Progenitor cell of endocrine pancreas (in vitro differentiated cells): ENCODE results near the gene MRPS12. TPM values are rescaled to one million over a fixed set of nuclear protein-coding genes. Genes with fewer than 3 reads are reported as not detected.

ENCODE experiments used
- DNase-seq: peaks from one replicate; pipeline ENCODE4 v3.0.0; 2021; ENCODE audit warnings: low spot score; ENCODE audit not compliant: unreplicated experiment
- H3K27ac Mint-ChIP-seq: 2 replicates; pipeline ENCODE4 v1.8.0; 2021; ENCODE audit warnings: mild to moderate bottlenecking, moderate library complexity, mixed read lengths
- H3K27me3 Mint-ChIP-seq: 2 replicates; pipeline ENCODE4 v1.8.0; 2021; ENCODE audit warnings: mixed read lengths
- H3K36me3 Mint-ChIP-seq: 2 replicates; pipeline ENCODE4 v1.8.0; 2022; ENCODE audit warnings: mixed read lengths; ENCODE audit not compliant: insufficient read depth
- H3K4me1 Mint-ChIP-seq: 2 replicates; pipeline ENCODE4 v1.8.0; 2021; ENCODE audit warnings: low read depth, mixed read lengths
- H3K4me3 Mint-ChIP-seq: 2 replicates; pipeline ENCODE4 v1.8.0; 2021; ENCODE audit warnings: low read depth, mild to moderate bottlenecking, moderate library complexity, mixed read lengths
- H3K9me3 Mint-ChIP-seq: 2 replicates; pipeline ENCODE4 v1.8.0; 2021; ENCODE audit warnings: low read depth, mixed read lengths
- total RNA-seq: library from RNA; stranded (reverse); gene quantifications from 2 replicates; pipeline ENCODE4 v1.2.1, GENCODE V29; 2021
- TF ChIP-seq, protein P1 (sequence below): fragments of 200-600 bp; sonication (generic); IDR thresholded peaks from one replicate; pipeline ENCODE4 v1.5.0; 2021; ENCODE audit warnings: antibody characterized with exemption, mild to moderate bottlenecking; ENCODE audit not compliant: unreplicated experiment

MRPS12 gene
- total RNA-seq, 1 donor from 2014 or later: 26.7 TPM

DNA sequence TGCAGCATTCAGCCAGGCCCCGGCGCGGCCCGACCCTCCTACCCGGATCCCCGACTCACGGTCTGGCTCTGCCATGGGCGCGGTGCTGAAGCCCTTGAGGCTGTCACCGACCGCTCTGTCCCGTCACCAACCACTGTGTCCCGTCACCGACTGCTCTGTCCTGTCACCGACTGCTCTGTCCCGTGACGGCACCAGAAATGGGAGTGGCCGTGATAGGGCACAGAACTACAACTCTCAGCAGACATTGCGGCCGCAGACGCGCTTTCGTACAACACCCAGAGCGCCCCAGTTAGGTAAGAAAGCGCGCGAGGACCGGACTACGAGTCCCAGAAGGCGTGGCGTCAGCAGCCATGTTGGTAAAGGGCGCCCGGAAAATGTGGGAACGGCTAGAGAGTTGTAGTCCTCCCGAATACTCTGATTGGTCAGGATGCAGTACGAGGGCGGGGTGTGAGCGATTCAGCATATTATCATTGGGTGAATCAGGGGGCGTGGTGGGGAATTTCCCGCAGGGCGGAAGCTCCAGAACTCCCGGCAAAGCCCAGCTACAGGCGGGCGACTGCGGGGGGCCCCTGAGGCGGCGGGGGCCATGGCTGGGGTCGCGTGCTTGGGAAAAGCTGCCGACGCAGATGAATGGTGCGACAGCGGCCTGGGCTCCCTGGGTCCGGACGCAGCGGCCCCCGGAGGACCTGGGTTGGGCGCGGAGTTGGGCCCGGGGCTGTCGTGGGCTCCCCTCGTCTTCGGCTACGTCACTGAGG, 31.1 kb upstream of the MRPS12 start, which contains the start of the genes NFKBIB and SIRT2:
TSS of gene NFKBIB (plus strand) at position 523 of the 755 bp plus-strand sequence. CDS start at position 587, 64 bp downstream.
TSS of gene SIRT2 (minus strand) at position 172 of the 755 bp plus-strand sequence. CDS start at position 75, 97 bp downstream.
- peaks cover 4% of the 10 kb centered on the region for H3K36me3 Mint-ChIP-seq
- peak; percentile 96 for DNase-seq
- TF ChIP-seq, protein P1, sequence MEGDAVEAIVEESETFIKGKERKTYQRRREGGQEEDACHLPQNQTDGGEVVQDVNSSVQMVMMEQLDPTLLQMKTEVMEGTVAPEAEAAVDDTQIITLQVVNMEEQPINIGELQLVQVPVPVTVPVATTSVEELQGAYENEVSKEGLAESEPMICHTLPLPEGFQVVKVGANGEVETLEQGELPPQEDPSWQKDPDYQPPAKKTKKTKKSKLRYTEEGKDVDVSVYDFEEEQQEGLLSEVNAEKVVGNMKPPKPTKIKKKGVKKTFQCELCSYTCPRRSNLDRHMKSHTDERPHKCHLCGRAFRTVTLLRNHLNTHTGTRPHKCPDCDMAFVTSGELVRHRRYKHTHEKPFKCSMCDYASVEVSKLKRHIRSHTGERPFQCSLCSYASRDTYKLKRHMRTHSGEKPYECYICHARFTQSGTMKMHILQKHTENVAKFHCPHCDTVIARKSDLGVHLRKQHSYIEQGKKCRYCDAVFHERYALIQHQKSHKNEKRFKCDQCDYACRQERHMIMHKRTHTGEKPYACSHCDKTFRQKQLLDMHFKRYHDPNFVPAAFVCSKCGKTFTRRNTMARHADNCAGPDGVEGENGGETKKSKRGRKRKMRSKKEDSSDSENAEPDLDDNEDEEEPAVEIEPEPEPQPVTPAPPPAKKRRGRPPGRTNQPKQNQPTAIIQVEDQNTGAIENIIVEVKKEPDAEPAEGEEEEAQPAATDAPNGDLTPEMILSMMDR: no peak
- no peaks in the 10 kb centered on the region for H3K9me3 Mint-ChIP-seq
- H3K27me3 Mint-ChIP-seq: peaks cover 3% of the 10 kb centered on the region
- peaks cover 20% of the 10 kb centered on the region for H3K4me1 Mint-ChIP-seq
- peak within 1 kb of the TSS; percentile 98 for H3K4me3 Mint-ChIP-seq
- peak within 1 kb of the TSS; percentile 99 for H3K27ac Mint-ChIP-seq

DNA sequence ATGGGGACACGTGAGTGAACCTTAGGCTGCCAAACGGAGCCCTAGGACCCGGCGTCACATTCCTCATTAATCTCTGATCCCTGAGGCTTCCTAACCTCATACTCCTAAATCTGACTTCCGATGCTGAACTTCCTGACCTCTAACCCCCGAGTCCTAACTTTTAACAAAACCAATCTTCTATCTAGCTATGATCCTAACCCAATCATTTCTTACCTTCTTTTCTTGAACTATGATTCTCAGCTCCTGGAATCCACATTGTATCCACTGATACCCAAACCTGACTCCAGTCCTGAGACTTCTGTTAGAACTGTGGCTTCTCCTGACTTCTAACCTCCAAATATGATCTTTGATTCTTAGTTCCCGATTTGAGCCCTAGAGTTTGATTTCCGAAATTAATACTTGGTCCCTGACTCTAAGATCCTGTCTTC, 30.5 kb upstream of the MRPS12 start:
- Mint-ChIP-seq H3K36me3 (peaks cover 4% of the 10 kb centered on the region), H3K27ac (peak overlapping the region; percentile 96), H3K4me1 (peaks cover 20% of the 10 kb centered on the region), H3K4me3 (peak overlapping the region; percentile 98), H3K27me3 (peaks cover 3% of the 10 kb centered on the region), H3K9me3 (no peaks in the 10 kb centered on the region)
- TF ChIP-seq, protein P1: no peak
- DNase-seq: no peak

DNA sequence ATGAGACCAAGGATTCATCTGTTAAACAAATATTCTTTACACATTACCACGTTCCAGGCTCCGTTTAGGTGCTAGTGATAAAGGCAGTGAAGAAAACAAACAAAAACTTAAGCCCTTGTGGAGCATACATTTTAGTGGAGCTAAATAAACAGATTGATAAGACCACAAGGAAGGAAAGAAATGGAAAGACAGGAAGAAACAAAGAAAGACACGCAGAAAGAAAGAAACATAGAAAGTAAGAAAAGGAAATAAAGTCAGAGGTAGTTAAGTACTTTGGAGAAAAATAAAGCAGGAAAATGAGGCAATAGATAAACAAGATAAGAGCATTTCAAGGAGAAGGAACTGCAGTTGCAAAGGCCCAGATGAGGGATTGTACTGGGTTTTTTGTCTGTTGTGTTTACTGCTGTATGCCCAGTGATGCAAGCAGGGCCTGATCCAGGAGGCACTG, 30.0 kb upstream of the MRPS12 start:
- TF ChIP-seq, protein P1: no peak
- DNase-seq: no peak
- Mint-ChIP-seq H3K27ac (peak overlapping the region; percentile 96), H3K36me3 (peaks cover 4% of the 10 kb centered on the region), H3K4me3 (peak overlapping the region; percentile 98), H3K9me3 (no peaks in the 10 kb centered on the region), H3K4me1 (peaks cover 20% of the 10 kb centered on the region), H3K27me3 (peaks cover 3% of the 10 kb centered on the region)

DNA sequence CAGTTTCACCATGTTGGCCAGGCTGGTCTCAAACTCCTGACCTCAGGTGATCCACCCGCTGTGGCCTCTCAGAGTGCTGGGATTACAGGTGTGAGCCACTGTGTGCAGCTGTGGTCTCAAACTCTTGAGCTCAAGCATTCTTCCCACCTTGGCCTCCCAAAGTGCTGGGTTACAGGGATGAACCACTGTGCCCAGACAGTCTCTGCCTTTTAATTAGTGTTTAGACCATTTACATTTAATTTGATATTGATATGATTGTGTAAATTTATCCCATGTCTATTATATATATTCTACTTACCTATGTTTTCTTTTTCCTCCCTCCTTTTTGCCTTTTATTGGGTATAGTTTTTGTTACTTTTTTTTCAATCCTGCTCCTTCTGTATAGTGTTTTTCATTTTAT, 29.1 kb upstream of the MRPS12 start:
- TF ChIP-seq, protein P1: no peak
- Mint-ChIP-seq H3K4me1 (peaks cover 20% of the 10 kb centered on the region), H3K27me3 (peaks cover 3% of the 10 kb centered on the region), H3K9me3 (no peaks in the 10 kb centered on the region), H3K27ac (no peak overlapping the region), H3K4me3 (peak overlapping the region; percentile 37), H3K36me3 (peaks cover 4% of the 10 kb centered on the region)
- DNase-seq: no peak

DNA sequence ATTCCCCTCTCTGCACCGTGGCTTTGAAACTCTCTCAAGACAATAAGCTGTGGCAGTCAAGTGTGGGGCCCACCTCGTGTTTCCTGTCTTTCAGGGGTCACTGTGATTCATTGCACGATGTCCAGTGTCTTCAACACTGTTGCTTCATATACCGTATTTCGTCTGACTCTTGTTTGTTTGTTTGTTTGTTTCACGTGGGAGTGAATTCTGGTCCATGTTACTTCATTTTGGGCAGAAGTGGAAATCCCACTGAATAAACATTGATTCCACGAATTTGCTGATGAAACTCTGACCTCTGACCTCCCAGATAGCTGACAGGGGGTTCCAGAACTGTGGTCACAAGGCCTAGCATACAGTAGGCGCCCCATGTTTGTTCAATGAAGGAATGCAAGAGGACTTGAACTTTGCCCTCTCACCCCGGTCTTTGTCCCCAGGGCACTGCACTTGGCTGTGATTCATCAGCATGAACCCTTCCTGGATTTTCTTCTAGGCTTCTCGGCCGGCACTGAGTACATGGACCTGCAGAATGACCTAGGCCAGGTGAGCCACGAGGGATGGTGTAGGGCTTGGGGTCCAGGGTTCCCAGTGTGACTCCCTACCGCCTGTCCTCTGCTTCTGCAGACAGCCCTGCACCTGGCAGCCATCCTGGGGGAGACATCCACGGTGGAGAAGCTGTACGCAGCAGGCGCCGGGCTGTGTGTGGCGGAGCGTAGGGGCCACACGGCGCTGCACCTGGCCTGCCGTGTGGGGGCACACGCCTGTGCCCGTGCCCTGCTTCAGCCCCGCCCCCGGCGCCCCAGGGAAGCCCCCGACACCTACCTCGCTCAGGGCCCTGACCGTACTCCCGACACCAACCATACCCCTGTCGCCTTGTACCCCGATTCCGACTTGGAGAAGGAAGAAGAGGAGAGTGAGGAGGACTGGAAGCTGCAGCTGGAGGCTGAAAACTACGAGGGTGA, 25.9 kb upstream of the MRPS12 start:
- TF ChIP-seq, protein P1: no peak
- H3K4me1 Mint-ChIP-seq: peaks cover 11% of the 10 kb centered on the region
- peaks cover 11% of the 10 kb centered on the region for H3K36me3 Mint-ChIP-seq
- H3K27ac Mint-ChIP-seq: no peak overlapping the region
- no peaks in the 10 kb centered on the region for H3K27me3 Mint-ChIP-seq
- DNase-seq: no peak
- H3K9me3 Mint-ChIP-seq: no peaks in the 10 kb centered on the region
- no peak overlapping the region for H3K4me3 Mint-ChIP-seq
